ENCODE measurements around the gene HNRNPUL1.
A peak's percentile ranks its signal among the peaks of the same experiment; 100 is the strongest.

The HNRNPUL1 gene

GRCh38 chr19:41307090-41307875 is 43.1 kb downstream of the HNRNPUL1 start:
- DNase-seq (ENCODE audit: low read depth): no peak
- TF ChIP-seq, protein P1, sequence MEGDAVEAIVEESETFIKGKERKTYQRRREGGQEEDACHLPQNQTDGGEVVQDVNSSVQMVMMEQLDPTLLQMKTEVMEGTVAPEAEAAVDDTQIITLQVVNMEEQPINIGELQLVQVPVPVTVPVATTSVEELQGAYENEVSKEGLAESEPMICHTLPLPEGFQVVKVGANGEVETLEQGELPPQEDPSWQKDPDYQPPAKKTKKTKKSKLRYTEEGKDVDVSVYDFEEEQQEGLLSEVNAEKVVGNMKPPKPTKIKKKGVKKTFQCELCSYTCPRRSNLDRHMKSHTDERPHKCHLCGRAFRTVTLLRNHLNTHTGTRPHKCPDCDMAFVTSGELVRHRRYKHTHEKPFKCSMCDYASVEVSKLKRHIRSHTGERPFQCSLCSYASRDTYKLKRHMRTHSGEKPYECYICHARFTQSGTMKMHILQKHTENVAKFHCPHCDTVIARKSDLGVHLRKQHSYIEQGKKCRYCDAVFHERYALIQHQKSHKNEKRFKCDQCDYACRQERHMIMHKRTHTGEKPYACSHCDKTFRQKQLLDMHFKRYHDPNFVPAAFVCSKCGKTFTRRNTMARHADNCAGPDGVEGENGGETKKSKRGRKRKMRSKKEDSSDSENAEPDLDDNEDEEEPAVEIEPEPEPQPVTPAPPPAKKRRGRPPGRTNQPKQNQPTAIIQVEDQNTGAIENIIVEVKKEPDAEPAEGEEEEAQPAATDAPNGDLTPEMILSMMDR (conservative IDR thresholded peaks at IDR 0.05; ENCODE audit: control insufficient read depth, insufficient read depth, low read depth, low read length): no peak
- no peak overlapping the region for H3K4me3 ChIP-seq (ENCODE audit: control insufficient read depth, low read depth, low read length)

- TF ChIP-seq, protein P1 (conservative IDR thresholded peaks at IDR 0.05; ENCODE audit: control insufficient read depth, insufficient read depth, low read depth, low read length): no peak
- no peak for DNase-seq (ENCODE audit: low read depth)
- no peak overlapping the region for H3K4me3 ChIP-seq (ENCODE audit: control insufficient read depth, low read depth, low read length)
Observed at GRCh38 chr19:41307954-41308449, 43.8 kb downstream of the HNRNPUL1 start.

DNA sequence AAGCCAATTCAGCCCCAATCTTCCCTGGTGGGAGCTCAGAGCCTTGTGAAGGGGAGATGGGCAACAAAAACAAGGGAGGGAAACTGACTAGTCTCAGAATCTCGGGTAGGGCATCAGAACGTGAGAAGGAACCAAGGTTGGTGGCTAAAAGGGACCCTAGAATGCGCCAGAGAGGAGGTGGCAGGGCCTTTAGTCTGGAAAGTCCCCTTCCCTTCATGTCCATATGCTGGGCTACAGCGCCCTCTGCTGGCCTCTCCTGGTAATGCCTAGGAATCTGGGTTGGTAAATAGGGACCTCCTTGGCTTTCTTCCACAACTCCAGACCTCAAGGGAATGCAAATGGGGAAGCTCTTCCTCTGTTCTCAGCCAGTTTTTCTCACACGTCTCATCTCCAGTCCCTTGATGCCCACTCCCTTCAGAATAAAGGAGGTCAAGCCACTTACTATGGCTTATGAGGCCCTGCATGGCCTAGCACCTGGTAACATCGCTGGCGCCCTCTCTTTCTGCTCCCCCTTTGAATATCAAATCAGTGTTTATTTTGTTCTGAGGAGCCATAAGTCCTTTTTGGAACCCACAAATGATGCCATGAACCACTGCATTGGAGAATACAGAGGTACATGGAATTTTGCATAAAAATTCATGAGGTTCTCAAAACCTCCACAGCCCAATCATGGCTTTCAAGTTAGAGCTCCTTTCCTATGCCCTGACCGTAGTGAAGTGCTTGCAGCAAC is 44.4 kb downstream of the HNRNPUL1 start:
- no peak overlapping the region for H3K4me3 ChIP-seq (ENCODE audit: control insufficient read depth, low read depth, low read length)
- peak; percentile 89 for DNase-seq (ENCODE audit: low read depth)
- TF ChIP-seq, protein P1 (conservative IDR thresholded peaks at IDR 0.05; ENCODE audit: control insufficient read depth, insufficient read depth, low read depth, low read length): peak; percentile 99

GRCh38 chr19:41309180-41310032 is 45.2 kb downstream of the HNRNPUL1 start:
- TF ChIP-seq, protein P1 (conservative IDR thresholded peaks at IDR 0.05; ENCODE audit: control insufficient read depth, insufficient read depth, low read depth, low read length): no peak
- DNase-seq (ENCODE audit: low read depth): peak; percentile 40
- peak overlapping the region; percentile 80 for H3K4me3 ChIP-seq (ENCODE audit: control insufficient read depth, low read depth, low read length)

- peak; percentile 83 for DNase-seq (ENCODE audit: low read depth)
- TF ChIP-seq, protein P1 (conservative IDR thresholded peaks at IDR 0.05; ENCODE audit: control insufficient read depth, insufficient read depth, low read depth, low read length): no peak
- H3K4me3 ChIP-seq (ENCODE audit: control insufficient read depth, low read depth, low read length): peak within 1 kb of the TSS; percentile 80
Observed at GRCh38 chr19:41310033-41310831, 46.1 kb downstream of the HNRNPUL1 start, which contains the start of gene CCDC97. CCDC97 (plus strand) TSS chr19:41310172; CDS start chr19:41310311, 139 bp downstream.

Measured in fibroblast of mammary gland (primary cell).